GM21786 (cell line): ENCODE results near the gene EHD2.
"Not testable (repeated sequence)": the region's sequence is repeated elsewhere in the genome, so short reads cannot be mapped to it uniquely, and the experiment has no call there.

Experiments
- ATAC-seq: cut with Tn5 transposase; IDR thresholded peaks from one replicate; pipeline ENCODE4 v1.9.1; 2021; ENCODE audit not compliant: unreplicated experiment

The EHD2 gene

GRCh38 chr19:47711652-47712242 is 1.5 kb upstream of the EHD2 start:
- ATAC-seq = no peak

- no peak for ATAC-seq
Observed at GRCh38 chr19:47714339-47714738, 1.1 kb downstream of the EHD2 start.

- not testable (repeated sequence) for ATAC-seq
Observed at GRCh38 chr19:47714855-47715254, 1.6 kb downstream of the EHD2 start.

GRCh38 chr19:47716270-47716937 is 3.2 kb downstream of the EHD2 start:
- no peak for ATAC-seq

GRCh38 chr19:47718415-47719046 is 5.3 kb downstream of the EHD2 start:
- not testable (repeated sequence) for ATAC-seq

- no peak for ATAC-seq
Observed at GRCh38 chr19:47719047-47719859, 6.0 kb downstream of the EHD2 start.

- ATAC-seq = no peak
Observed at GRCh38 chr19:47720669-47721422, 7.6 kb downstream of the EHD2 start.

- no peak for ATAC-seq
Observed at GRCh38 chr19:47723581-47723940, 10.3 kb downstream of the EHD2 start.

- no peak for ATAC-seq
Observed at GRCh38 chr19:47725759-47726401, 12.7 kb downstream of the EHD2 start.

- no peak for ATAC-seq
Observed at GRCh38 chr19:47726467-47726866, 13.2 kb downstream of the EHD2 start.

GRCh38 chr19:47728295-47728694 is 15.1 kb downstream of the EHD2 start:
- not testable (repeated sequence) for ATAC-seq

- ATAC-seq = no peak
Observed at GRCh38 chr19:47729468-47729798, 16.2 kb downstream of the EHD2 start.

- ATAC-seq = no peak
Observed at GRCh38 chr19:47729799-47730520, 16.7 kb downstream of the EHD2 start.

GRCh38 chr19:47730521-47730889 is 17.3 kb downstream of the EHD2 start:
- no peak for ATAC-seq

GRCh38 chr19:47730910-47731309 is 17.7 kb downstream of the EHD2 start:
- no peak for ATAC-seq

- no peak for ATAC-seq
Observed at GRCh38 chr19:47735131-47735530, 21.9 kb downstream of the EHD2 start.

- no peak for ATAC-seq
Observed at GRCh38 chr19:47740866-47741519, 27.8 kb downstream of the EHD2 start.

- no peak for ATAC-seq
Observed at GRCh38 chr19:47741544-47742140, 28.4 kb downstream of the EHD2 start.

GRCh38 chr19:47742634-47743033 is 29.4 kb downstream of the EHD2 start:
- no peak for ATAC-seq
